ENCODE measurements around the gene SLC4A1.
A peak's percentile ranks its signal among the peaks of the same experiment; 100 is the strongest.
"Not testable (repeated sequence)": the region's sequence is repeated elsewhere in the genome, so short reads cannot be mapped to it uniquely, and the experiment has no call there.

Gene SLC4A1

GRCh38 chr17:44255915-44256314 lies 12.0 kb downstream of the SLC4A1 start:
- DNase-seq: no peak

- DNase-seq: no peak
Measured at GRCh38 chr17:44254361-44255095, 13.4 kb downstream of the SLC4A1 start.

- DNase-seq: no peak
Measured at GRCh38 chr17:44253006-44253405, 14.9 kb downstream of the SLC4A1 start.

- DNase-seq: no peak
Measured at GRCh38 chr17:44251062-44251461, 16.9 kb downstream of the SLC4A1 start.

- no peak for DNase-seq
Measured at GRCh38 chr17:44249501-44250246, 18.3 kb downstream of the SLC4A1 start.

- DNase-seq: no peak
Measured at GRCh38 chr17:44247876-44248736, 19.8 kb downstream of the SLC4A1 start.

GRCh38 chr17:44247440-44247841 lies 20.5 kb downstream of the SLC4A1 start:
- no peak for DNase-seq

GRCh38 chr17:44241106-44241624 lies 26.8 kb downstream of the SLC4A1 start:
- DNase-seq: no peak

GRCh38 chr17:44237886-44238285 lies 30.0 kb downstream of the SLC4A1 start:
- not testable (repeated sequence) for DNase-seq

- no peak for DNase-seq
Measured at GRCh38 chr17:44236444-44236991, 31.4 kb downstream of the SLC4A1 start.

GRCh38 chr17:44235583-44235936 lies 32.4 kb downstream of the SLC4A1 start:
- no peak for DNase-seq

GRCh38 chr17:44233582-44233981 lies 34.4 kb downstream of the SLC4A1 start:
- no peak for DNase-seq

GRCh38 chr17:44232061-44232460 lies 35.9 kb downstream of the SLC4A1 start:
- DNase-seq: no peak

GRCh38 chr17:44230140-44230539 lies 37.8 kb downstream of the SLC4A1 start:
- no peak for DNase-seq

GRCh38 chr17:44229090-44229489 lies 38.8 kb downstream of the SLC4A1 start:
- DNase-seq: no peak

- DNase-seq: peak in 1 of 2 donors; percentile 10
Measured at GRCh38 chr17:44223541-44224071, 44.3 kb downstream of the SLC4A1 start.

GRCh38 chr17:44222112-44222869 lies 45.6 kb downstream of the SLC4A1 start:
- DNase-seq: peak; percentile 84 to 85

GRCh38 chr17:44221862-44222111 lies 46.1 kb downstream of the SLC4A1 start:
- DNase-seq: no peak

- peak; percentile 75 to 79 for DNase-seq
Measured at GRCh38 chr17:44221084-44221861, 46.7 kb downstream of the SLC4A1 start.

GRCh38 chr17:44220213-44221083 lies 47.5 kb downstream of the SLC4A1 start:
- peak; percentile 41 to 74 for DNase-seq
